Measurements from ENCODE around the gene PKNOX2. TPM values are rescaled to one million over a fixed set of nuclear protein-coding genes. Genes with fewer than 3 reads are reported as not detected.

The PKNOX2 gene
- total and polyA plus RNA-seq, 10 of the 15 experiments (the other 5 are each of a cell fraction or from before 2014, with no cell fraction given) = not detected

DNA sequence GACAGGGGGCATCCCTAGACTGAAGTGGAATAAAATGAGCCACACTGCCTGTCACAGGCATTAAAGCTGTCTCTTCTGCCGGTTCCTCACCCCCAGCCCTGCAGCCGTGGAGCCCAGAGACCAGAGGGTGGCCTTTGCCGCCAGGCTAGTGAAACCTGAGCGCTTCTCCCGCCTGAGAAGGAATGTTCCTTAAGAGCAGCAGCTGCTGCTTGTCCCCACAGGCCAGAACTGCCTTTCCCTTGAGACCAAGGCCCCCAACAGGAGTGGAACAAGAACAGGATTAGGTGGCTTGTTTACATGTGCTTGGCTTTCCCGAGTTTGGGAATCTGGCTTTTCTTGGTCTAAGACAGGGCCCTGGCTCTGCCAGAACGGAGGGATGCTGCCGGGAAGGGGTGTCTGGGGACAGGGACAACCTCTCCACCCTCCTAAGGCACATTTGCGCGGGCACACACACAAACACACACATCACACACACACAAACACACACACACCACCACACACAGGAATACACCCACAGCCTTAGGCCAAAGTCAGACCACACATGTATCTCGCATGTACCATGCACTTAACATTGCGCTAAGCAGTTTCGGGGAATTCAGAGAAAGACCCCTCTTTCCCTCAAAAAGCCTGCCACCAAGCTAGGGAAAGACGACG lies 239.7 kb downstream of the PKNOX2 start:
- Histone ChIP-seq H3K27ac (ENCODE audit: control insufficient read depth, insufficient read depth) (no peak overlapping the region), H3K36me3 (ENCODE audit: control insufficient read depth in 2 of 2, insufficient read depth in 2 of 2, low read length in 1 of 2) (no peaks in the 10 kb centered on the region), H3K4me2 (ENCODE audit: control insufficient read depth, insufficient read depth) (no peak overlapping the region), H2AFZ (ENCODE audit: control insufficient read depth, low read depth, low read length) (no peak overlapping the region), H3K27me3 (replicated peaks in 1 of 2; ENCODE audit: control insufficient read depth in 2 of 2, insufficient read depth in 2 of 2, low read length in 1 of 2) (peaks cover 4 to 12% of the 10 kb centered on the region in 2 experiments), H4K20me1 (ENCODE audit: control insufficient read depth, insufficient read depth) (no peaks in the 10 kb centered on the region), H3K79me2 (ENCODE audit: control insufficient read depth, insufficient read depth, low read length) (no peaks in the 10 kb centered on the region), H3K4me1 (ENCODE audit: control insufficient read depth, insufficient read depth, low read length) (no peaks in the 10 kb centered on the region), H3K4me3 (no peak overlapping the region), H3K9ac (ENCODE audit: control insufficient read depth, insufficient read depth, low read length) (no peak overlapping the region), H3K9me3 (replicated peaks; ENCODE audit: control insufficient read depth, insufficient read depth, low read length) (no peaks in the 10 kb centered on the region)
- WGBS (ENCODE audit: insufficient coverage, insufficient replicate concordance, low lambda C conversion rate, missing lambda C conversion rate) = 24% methylated on average over 15 of the region's 15 CpGs
- ATAC-seq (no peak), FAIRE-seq (no peak), DNase-seq (ENCODE audit: low read depth, low spot score) (no peak)
- BruUV-seq (replicated peaks) = no TSS peak
- ChIA-PET POLR2A (interaction anchor here (1.0 to 2.1 kb wide), 2 partner anchors 30 to 41 kb away, joined by 4 to 11 read pairs; no protein-coding TSS in a partner anchor), CTCF (interaction anchor here (0.7 to 9.5 kb wide), 27 partner anchors 7 to 449 kb away, joined by 3 to 71 read pairs (median 4); no protein-coding TSS in a partner anchor), RAD21 (ENCODE audit: unreplicated experiment) (interaction anchor here (1.0 to 5.0 kb wide), 15 partner anchors 28 to 332 kb away, joined by 3 to 37 read pairs (median 7); no protein-coding TSS in a partner anchor), SMC1A (ENCODE audit: uncharacterized antibody, unreplicated experiment) (interaction anchor here (0.5 to 3.6 kb wide), 22 partner anchors 8 to 502 kb away, joined by 3 to 52 read pairs (median 4); no protein-coding TSS in a partner anchor)
- in situ Hi-C loops (cut with MboI) = no loop called here
- intact Hi-C loops (cut with micrococcal nuclease; ENCODE audit: unreplicated experiment) = loop anchor here (2.0 kb wide), 1 partner anchor 31 kb away; no protein-coding TSS in a partner anchor
- no peak for TF ChIP-seq MYC (IDR thresholded peaks at IDR 0.05; ENCODE audit: insufficient read depth, insufficient read length, insufficient replicate concordance, low read length, severe bottlenecking)
- no peak for TF ChIP-seq YBX1 (IDR thresholded peaks at IDR 0.05)
- no peak for TF ChIP-seq ZNF622 (IDR thresholded peaks at IDR 0.05)
- no peak for TF ChIP-seq PAX5 (IDR thresholded peaks at IDR 0.05; ENCODE audit: borderline replicate concordance, low read depth, low read length)
- TF ChIP-seq, protein P1, sequence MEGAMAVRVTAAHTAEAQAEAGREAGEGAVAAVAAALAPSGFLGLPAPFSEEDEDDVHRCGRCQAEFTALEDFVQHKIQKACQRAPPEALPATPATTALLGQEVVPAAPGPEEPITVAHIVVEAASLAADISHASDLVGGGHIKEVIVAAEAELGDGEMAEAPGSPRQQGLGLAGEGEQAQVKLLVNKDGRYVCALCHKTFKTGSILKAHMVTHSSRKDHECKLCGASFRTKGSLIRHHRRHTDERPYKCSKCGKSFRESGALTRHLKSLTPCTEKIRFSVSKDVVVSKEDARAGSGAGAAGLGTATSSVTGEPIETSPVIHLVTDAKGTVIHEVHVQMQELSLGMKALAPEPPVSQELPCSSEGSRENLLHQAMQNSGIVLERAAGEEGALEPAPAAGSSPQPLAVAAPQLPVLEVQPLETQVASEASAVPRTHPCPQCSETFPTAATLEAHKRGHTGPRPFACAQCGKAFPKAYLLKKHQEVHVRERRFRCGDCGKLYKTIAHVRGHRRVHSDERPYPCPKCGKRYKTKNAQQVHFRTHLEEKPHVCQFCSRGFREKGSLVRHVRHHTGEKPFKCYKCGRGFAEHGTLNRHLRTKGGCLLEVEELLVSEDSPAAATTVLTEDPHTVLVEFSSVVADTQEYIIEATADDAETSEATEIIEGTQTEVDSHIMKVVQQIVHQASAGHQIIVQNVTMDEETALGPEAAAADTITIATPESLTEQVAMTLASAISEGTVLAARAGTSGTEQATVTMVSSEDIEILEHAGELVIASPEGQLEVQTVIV (IDR thresholded peaks at IDR 0.05; ENCODE audit: borderline replicate concordance, partially characterized antibody) = no peak
- TF ChIP-seq NFXL1 (IDR thresholded peaks at IDR 0.05; ENCODE audit: borderline replicate concordance) = no peak
- TF ChIP-seq, protein P2, sequence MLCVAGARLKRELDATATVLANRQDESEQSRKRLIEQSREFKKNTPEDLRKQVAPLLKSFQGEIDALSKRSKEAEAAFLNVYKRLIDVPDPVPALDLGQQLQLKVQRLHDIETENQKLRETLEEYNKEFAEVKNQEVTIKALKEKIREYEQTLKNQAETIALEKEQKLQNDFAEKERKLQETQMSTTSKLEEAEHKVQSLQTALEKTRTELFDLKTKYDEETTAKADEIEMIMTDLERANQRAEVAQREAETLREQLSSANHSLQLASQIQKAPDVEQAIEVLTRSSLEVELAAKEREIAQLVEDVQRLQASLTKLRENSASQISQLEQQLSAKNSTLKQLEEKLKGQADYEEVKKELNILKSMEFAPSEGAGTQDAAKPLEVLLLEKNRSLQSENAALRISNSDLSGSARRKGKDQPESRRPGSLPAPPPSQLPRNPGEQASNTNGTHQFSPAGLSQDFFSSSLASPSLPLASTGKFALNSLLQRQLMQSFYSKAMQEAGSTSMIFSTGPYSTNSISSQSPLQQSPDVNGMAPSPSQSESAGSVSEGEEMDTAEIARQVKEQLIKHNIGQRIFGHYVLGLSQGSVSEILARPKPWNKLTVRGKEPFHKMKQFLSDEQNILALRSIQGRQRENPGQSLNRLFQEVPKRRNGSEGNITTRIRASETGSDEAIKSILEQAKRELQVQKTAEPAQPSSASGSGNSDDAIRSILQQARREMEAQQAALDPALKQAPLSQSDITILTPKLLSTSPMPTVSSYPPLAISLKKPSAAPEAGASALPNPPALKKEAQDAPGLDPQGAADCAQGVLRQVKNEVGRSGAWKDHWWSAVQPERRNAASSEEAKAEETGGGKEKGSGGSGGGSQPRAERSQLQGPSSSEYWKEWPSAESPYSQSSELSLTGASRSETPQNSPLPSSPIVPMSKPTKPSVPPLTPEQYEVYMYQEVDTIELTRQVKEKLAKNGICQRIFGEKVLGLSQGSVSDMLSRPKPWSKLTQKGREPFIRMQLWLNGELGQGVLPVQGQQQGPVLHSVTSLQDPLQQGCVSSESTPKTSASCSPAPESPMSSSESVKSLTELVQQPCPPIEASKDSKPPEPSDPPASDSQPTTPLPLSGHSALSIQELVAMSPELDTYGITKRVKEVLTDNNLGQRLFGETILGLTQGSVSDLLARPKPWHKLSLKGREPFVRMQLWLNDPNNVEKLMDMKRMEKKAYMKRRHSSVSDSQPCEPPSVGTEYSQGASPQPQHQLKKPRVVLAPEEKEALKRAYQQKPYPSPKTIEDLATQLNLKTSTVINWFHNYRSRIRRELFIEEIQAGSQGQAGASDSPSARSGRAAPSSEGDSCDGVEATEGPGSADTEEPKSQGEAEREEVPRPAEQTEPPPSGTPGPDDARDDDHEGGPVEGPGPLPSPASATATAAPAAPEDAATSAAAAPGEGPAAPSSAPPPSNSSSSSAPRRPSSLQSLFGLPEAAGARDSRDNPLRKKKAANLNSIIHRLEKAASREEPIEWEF (IDR thresholded peaks at IDR 0.05; ENCODE audit: insufficient replicate concordance, low read depth, low read length) = no peak
- TF ChIP-seq KAT2A (conservative IDR thresholded peaks at IDR 0.05; ENCODE audit: control insufficient read depth, low read depth, low read length) = no peak
- TF ChIP-seq, protein P3, sequence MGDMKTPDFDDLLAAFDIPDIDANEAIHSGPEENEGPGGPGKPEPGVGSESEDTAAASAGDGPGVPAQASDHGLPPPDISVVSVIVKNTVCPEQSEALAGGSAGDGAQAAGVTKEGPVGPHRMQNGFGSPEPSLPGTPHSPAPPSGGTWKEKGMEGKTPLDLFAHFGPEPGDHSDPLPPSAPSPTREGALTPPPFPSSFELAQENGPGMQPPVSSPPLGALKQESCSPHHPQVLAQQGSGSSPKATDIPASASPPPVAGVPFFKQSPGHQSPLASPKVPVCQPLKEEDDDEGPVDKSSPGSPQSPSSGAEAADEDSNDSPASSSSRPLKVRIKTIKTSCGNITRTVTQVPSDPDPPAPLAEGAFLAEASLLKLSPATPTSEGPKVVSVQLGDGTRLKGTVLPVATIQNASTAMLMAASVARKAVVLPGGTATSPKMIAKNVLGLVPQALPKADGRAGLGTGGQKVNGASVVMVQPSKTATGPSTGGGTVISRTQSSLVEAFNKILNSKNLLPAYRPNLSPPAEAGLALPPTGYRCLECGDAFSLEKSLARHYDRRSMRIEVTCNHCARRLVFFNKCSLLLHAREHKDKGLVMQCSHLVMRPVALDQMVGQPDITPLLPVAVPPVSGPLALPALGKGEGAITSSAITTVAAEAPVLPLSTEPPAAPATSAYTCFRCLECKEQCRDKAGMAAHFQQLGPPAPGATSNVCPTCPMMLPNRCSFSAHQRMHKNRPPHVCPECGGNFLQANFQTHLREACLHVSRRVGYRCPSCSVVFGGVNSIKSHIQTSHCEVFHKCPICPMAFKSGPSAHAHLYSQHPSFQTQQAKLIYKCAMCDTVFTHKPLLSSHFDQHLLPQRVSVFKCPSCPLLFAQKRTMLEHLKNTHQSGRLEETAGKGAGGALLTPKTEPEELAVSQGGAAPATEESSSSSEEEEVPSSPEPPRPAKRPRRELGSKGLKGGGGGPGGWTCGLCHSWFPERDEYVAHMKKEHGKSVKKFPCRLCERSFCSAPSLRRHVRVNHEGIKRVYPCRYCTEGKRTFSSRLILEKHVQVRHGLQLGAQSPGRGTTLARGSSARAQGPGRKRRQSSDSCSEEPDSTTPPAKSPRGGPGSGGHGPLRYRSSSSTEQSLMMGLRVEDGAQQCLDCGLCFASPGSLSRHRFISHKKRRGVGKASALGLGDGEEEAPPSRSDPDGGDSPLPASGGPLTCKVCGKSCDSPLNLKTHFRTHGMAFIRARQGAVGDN (IDR thresholded peaks at IDR 0.05) = no peak

Measured in GM12878 (cell line).